GM10847 (cell line): ENCODE data around the gene PUSL1.
A peak's percentile ranks its signal among the peaks of the same experiment; 100 is the strongest.

Source experiments
- POLR2A ChIP-seq: IDR thresholded peaks from 2 replicates; pipeline ENCODE4 v1.6.1; 2011; ENCODE audit not compliant: insufficient read length; ENCODE audit errors: extremely low read depth

PUSL1 gene

DNA sequence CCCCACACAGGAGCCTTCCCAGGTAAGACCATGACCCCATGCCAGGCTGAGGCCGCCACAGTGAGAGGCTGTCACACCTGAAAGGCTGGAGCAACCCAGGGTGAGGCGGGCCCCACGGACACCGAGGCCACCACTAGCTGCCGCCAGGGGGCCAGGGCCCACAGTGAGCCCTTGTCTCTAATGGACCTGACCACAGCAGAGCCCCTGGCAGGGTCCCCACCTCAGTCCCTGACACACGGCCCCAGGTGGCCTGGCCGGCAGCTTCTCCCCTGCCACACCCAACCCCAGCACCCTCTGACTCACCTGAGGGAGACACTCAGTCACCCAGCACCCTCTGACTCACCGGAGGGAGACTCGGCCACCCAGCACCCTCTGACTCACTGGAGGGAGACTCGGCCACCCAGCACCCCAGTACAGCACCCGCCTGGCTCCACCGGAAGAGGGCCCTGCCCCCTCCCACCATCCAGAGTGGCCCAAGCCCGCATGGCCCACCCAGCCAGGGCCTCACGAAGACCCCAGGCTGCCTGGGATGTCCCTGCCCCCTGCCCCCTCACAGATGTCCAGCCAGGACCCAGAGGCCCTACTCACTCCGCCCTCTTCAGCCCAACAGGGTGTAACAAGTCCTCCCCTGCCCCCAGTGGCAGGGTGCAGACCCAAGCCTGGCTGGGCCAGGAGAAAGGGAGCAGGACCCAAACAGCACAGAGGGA, 36.4 kb downstream of the PUSL1 start:
- TF ChIP-seq POLR2A = no peak

- TF ChIP-seq POLR2A = no peak
These were observed 37.0 kb downstream of the PUSL1 start for GRCh38 chr1:1345384-1345783.

- no peak for TF ChIP-seq POLR2A
These were observed 37.6 kb downstream of the PUSL1 start for GRCh38 chr1:1345860-1346500.

- no peak for TF ChIP-seq POLR2A
These were observed 38.1 kb downstream of the PUSL1 start for GRCh38 chr1:1346501-1346890.

DNA sequence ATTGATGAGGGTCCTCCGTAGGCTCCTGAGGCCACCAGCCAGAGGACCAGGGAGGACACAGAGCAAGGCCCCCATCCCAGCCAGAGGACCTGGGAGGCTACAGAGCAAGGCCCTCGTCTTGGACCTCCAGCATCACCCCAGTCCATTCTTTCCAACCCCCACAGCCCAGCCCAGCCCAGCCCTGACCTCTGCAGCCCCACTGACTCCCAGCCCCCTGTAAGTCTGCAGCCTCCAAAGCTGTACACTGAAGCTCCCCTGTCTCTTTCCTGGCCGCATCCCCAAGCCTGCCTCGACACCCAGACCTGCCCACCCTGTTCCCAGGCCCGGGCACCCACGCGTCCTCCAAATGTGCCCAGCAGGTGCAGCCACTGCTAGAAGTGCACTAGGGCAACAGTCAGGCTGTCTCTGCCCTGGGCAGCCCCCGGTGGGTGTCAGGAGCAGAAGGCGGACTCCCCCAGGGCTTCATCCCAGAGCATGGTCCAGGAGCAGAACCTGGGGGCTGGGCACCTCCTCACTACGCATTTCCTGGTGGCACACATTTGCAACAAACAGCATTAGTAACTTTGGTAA, 38.7 kb downstream of the PUSL1 start:
- TF ChIP-seq POLR2A = no peak

- no peak for TF ChIP-seq POLR2A
These were observed 39.4 kb downstream of the PUSL1 start for GRCh38 chr1:1347663-1348419.

- no peak for TF ChIP-seq POLR2A
These were observed 40.2 kb downstream of the PUSL1 start for GRCh38 chr1:1348420-1349255.

- peak; percentile 79 for TF ChIP-seq POLR2A
These were observed 41.0 kb downstream of the PUSL1 start, which contains the start of gene DVL1 for GRCh38 chr1:1349256-1350012. Gene DVL1 (minus strand): TSS chr1:1349418. CDS start chr1:1349065, 353 bp downstream.

GRCh38 chr1:1351511-1352427, 43.4 kb downstream of the PUSL1 start:
- TF ChIP-seq POLR2A = no peak

DNA sequence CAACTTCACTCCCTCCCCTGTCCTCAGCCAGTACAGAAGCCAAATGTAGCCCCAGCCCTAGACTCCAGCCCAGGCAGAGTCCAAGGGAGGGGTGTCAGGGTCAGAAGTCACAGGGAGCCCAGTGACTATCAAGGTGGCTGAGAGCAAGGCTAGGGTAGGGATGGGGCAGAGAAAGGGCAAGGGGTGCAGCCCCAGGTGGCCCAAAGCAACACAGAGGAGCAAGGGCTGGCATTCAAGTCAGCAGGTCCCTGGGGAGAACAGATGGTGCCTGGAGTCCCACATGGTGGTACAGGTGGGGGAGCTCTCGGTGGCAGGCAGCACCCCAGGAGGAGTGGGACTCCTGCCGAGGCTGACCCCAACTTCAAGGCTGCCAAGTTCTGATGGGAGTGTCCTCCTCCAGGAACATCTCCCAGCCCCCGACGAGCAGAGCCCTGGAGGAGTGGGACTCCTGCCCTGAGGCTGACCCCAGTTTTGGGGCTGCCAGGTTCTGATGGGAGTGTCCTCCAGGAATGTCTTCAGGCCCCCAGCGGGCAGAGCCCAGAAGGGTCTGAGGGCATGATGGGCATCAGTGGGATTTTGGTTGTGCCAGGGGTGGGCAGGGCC, 44.5 kb downstream of the PUSL1 start:
- no peak for TF ChIP-seq POLR2A

GRCh38 chr1:1353389-1354151, 45.2 kb downstream of the PUSL1 start:
- no peak for TF ChIP-seq POLR2A
